ENCODE measurements around the gene SETD9. TPM values are rescaled to one million over a fixed set of nuclear protein-coding genes. Genes with fewer than 3 reads are reported as not detected.

Gene SETD9
- total and polyA plus RNA-seq, 2 of the 13 experiments (the other 11 are each of a cell fraction or from before 2014, with no cell fraction given), result 4.8 to 17.8 TPM

DNA sequence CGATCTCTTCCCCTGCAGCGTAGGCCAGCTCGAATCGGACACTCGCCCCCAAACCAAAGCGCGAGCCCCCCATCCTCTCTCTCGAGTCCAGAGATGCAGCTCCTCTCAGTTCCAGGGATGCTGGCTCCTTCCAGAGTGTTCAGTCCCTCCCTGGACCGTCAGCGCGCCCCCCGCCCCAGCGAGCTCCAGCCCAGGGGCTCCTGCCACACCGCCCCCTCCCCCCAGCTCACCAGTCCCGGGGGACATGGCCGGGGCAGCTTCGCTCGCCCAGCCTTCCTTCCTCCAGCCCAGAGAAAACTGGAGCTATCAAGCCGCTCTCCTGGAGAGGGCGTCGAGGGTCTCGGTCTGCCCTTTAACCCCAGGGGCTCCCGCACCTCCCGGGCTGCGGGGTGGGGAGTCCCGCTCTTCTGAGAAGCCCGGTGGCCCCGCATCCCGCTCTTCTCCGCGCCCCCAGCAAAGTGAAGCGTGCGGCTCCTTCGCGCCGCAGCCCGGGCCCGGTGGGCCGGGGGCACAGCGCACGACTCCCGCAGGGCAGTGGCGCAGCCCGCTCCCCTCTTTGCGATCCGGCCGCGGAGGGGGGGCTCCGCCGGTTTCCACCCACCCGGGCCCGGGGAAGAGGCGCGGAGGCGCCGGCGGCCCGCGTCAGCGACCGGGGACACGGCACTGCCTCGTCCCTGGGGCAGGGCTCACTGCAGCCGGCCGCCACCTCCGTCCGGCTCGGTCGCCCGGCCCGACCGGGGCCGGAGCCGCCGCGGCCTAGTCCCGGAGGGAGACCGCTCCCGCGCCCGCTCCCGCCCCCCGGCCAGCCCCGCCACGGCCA, 41.9 kb downstream of the SETD9 start (continued):
- TF ChIP-seq, protein P1, sequence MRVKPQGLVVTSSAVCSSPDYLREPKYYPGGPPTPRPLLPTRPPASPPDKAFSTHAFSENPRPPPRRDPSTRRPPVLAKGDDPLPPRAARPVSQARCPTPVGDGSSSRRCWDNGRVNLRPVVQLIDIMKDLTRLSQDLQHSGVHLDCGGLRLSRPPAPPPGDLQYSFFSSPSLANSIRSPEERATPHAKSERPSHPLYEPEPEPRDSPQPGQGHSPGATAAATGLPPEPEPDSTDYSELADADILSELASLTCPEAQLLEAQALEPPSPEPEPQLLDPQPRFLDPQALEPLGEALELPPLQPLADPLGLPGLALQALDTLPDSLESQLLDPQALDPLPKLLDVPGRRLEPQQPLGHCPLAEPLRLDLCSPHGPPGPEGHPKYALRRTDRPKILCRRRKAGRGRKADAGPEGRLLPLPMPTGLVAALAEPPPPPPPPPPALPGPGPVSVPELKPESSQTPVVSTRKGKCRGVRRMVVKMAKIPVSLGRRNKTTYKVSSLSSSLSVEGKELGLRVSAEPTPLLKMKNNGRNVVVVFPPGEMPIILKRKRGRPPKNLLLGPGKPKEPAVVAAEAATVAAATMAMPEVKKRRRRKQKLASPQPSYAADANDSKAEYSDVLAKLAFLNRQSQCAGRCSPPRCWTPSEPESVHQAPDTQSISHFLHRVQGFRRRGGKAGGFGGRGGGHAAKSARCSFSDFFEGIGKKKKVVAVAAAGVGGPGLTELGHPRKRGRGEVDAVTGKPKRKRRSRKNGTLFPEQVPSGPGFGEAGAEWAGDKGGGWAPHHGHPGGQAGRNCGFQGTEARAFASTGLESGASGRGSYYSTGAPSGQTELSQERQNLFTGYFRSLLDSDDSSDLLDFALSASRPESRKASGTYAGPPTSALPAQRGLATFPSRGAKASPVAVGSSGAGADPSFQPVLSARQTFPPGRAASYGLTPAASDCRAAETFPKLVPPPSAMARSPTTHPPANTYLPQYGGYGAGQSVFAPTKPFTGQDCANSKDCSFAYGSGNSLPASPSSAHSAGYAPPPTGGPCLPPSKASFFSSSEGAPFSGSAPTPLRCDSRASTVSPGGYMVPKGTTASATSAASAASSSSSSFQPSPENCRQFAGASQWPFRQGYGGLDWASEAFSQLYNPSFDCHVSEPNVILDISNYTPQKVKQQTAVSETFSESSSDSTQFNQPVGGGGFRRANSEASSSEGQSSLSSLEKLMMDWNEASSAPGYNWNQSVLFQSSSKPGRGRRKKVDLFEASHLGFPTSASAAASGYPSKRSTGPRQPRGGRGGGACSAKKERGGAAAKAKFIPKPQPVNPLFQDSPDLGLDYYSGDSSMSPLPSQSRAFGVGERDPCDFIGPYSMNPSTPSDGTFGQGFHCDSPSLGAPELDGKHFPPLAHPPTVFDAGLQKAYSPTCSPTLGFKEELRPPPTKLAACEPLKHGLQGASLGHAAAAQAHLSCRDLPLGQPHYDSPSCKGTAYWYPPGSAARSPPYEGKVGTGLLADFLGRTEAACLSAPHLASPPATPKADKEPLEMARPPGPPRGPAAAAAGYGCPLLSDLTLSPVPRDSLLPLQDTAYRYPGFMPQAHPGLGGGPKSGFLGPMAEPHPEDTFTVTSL (CRISPR knock-in tag; IDR thresholded peaks at IDR 0.05; ENCODE audit: borderline replicate concordance), result no peak
- TF ChIP-seq ZNF607 (CRISPR knock-in tag; IDR thresholded peaks at IDR 0.05; ENCODE audit: borderline replicate concordance), result no peak
- TF ChIP-seq PHF20 (CRISPR knock-in tag; IDR thresholded peaks at IDR 0.05), result no peak
- no peak for TF ChIP-seq ZNF12 (CRISPR knock-in tag; IDR thresholded peaks at IDR 0.05)
- TF ChIP-seq, protein P2, sequence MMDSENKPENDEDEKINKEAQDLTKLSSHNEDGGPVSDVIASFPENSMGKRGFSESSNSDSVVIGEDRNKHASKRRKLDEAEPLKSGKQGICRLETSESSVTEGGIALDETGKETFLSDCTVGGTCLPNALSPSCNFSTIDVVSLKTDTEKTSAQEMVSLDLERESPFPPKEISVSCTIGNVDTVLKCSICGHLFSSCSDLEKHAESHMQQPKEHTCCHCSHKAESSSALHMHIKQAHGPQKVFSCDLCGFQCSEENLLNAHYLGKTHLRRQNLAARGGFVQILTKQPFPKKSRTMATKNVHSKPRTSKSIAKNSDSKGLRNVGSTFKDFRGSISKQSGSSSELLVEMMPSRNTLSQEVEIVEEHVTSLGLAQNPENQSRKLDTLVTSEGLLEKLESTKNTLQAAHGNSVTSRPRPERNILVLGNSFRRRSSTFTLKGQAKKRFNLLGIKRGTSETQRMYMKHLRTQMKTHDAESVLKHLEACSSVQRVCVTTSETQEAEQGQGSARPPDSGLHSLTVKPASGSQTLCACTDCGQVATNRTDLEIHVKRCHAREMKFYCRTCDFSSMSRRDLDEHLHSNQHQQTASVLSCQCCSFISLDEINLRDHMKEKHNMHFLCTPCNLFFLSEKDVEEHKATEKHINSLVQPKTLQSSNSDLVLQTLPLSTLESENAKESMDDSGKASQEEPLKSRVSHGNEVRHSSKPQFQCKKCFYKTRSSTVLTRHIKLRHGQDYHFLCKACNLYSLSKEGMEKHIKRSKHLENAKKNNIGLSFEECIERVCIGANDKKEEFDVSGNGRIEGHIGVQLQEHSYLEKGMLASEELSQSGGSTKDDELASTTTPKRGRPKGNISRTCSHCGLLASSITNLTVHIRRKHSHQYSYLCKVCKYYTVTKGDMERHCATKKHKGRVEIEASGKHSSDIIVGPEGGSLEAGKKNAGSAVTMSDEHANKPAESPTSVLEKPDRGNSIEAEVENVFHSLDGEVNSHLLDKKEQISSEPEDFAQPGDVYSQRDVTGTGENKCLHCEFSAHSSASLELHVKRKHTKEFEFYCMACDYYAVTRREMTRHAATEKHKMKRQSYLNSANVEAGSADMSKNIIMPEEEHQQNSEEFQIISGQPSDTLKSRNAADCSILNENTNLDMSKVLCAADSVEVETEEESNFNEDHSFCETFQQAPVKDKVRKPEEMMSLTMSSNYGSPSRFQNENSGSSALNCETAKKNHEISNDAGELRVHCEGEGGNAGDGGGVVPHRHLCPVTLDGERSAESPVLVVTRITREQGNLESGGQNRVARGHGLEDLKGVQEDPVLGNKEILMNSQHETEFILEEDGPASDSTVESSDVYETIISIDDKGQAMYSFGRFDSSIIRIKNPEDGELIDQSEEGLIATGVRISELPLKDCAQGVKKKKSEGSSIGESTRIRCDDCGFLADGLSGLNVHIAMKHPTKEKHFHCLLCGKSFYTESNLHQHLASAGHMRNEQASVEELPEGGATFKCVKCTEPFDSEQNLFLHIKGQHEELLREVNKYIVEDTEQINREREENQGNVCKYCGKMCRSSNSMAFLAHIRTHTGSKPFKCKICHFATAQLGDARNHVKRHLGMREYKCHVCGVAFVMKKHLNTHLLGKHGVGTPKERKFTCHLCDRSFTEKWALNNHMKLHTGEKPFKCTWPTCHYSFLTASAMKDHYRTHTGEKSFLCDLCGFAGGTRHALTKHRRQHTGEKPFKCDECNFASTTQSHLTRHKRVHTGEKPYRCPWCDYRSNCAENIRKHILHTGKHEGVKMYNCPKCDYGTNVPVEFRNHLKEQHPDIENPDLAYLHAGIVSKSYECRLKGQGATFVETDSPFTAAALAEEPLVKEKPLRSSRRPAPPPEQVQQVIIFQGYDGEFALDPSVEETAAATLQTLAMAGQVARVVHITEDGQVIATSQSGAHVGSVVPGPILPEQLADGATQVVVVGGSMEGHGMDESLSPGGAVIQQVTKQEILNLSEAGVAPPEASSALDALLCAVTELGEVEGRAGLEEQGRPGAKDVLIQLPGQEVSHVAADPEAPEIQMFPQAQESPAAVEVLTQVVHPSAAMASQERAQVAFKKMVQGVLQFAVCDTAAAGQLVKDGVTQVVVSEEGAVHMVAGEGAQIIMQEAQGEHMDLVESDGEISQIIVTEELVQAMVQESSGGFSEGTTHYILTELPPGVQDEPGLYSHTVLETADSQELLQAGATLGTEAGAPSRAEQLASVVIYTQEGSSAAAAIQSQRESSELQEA (CRISPR knock-in tag; IDR thresholded peaks at IDR 0.05; ENCODE audit: not compliant biosample characterization), result no peak
- TF ChIP-seq FOXP4 (CRISPR knock-in tag; IDR thresholded peaks at IDR 0.05), result no peak
- no peak for TF ChIP-seq CHD2 (IDR thresholded peaks at IDR 0.05; ENCODE audit: low read depth, low read length)
- TF ChIP-seq AKAP8 (CRISPR knock-in tag; IDR thresholded peaks at IDR 0.05), result no peak
- TF ChIP-seq HNF1B (CRISPR knock-in tag; IDR thresholded peaks at IDR 0.05), result no peak
- no peak for TF ChIP-seq DR1 (CRISPR knock-in tag; IDR thresholded peaks at IDR 0.05)

Measured in HepG2 (cell line).